Measurements from ENCODE around the gene RBM48. TPM values are rescaled to one million over a fixed set of nuclear protein-coding genes. Genes with fewer than 3 reads are reported as not detected.

RBM48 gene
- total and polyA plus RNA-seq, 9 of the 15 experiments (the other 6 are each of a cell fraction or from before 2014, with no cell fraction given): 9.9 to 35.1 (median 16.3) TPM

DNA sequence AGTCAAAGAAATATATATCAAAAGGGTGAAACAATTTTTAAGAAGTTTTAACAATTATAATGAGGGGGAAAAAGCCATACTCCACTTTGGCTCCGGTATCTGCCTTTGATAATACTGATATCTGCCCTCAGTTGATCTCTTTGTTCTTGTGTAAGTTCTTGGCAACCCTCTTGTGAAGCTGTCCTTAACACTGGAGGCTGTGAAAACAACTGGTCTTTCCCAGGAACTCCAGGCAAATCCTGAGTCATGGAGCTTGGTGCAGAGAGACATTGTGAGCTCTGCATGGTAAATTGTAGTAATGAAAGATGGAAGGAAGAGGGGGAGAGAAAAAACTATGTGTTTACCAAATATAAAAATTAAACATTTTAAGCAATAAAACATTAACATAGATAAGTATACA lies 39.0 kb upstream of the RBM48 start:
- FAIRE-seq: no peak
- H3K36me3 ChIP-seq (ENCODE audit: control insufficient read depth, insufficient read depth, low read length): peaks cover 49% of the 10 kb centered on the region; the same call in 2 of the 3 replicates
- in situ Hi-C loops (cut with MboI): no loop called here

More for the DNA sequence above, 39.0 kb upstream of the RBM48 start:
- Histone ChIP-seq H3K27ac (ENCODE audit: extremely low read depth, low read depth, low read length) (no peak overlapping the region), H3K4me3 (no peak overlapping the region), H3K9me3 (replicated peaks; ENCODE audit: control insufficient read depth, insufficient read depth, low read depth, low read length) (no peaks in the 10 kb centered on the region), H3K27me3 (ENCODE audit: control insufficient read depth in 2 of 2, insufficient read depth in 2 of 2, low read length in 2 of 2) (no peaks in the 10 kb centered on the region), H4K20me1 (replicated peaks; ENCODE audit: control insufficient read depth, insufficient read depth, low read length) (no peaks in the 10 kb centered on the region), H2AFZ (ENCODE audit: low read depth, low read length) (no peak overlapping the region), H3K4me1 (replicated peaks in 1 of 2; ENCODE audit: control insufficient read depth in 2 of 2, insufficient read depth in 2 of 2, low read length in 2 of 2) (no peaks in the 10 kb centered on the region; a peak in 1 of 5 replicates), H3K79me2 (ENCODE audit: control insufficient read depth, insufficient read depth, low read length) (no peaks in the 10 kb centered on the region), H3K9ac (ENCODE audit: insufficient read depth in 1 of 2, low read depth in 2 of 2, low read length in 2 of 2) (no peak overlapping the region), H3K9me1 (ENCODE audit: control insufficient read depth, insufficient read depth, low read length) (no peaks in the 10 kb centered on the region), H3K4me2 (ENCODE audit: insufficient read depth, low read length) (no peak overlapping the region)
- ChIA-PET POLR2A (interaction anchor here (1.4 kb wide), 1 partner anchor 41 kb away, joined by 3 read pairs; no protein-coding TSS in a partner anchor), CTCF (ENCODE audit: low intra/inter-chr PET ratio) (no interaction called here)
- intact Hi-C loops (cut with micrococcal nuclease): loop anchor here (5.0 to 10.0 kb wide), 2 partner anchors 53 to 75 kb away; no protein-coding TSS in a partner anchor
- ATAC-seq (no peak), DNase-seq (ENCODE audit: extremely low read depth in 1 of 4, low spot score in 3 of 4) (no peak)
- no TSS peak for BruUV-seq (replicated peaks)
- WGBS (ENCODE audit: insufficient coverage, low coverage, missing lambda C conversion rate): 84% methylated on average over 1 of the region's 1 CpG
- no peak for TF ChIP-seq KLF13 (tag; IDR thresholded peaks at IDR 0.05; ENCODE audit: borderline replicate concordance, low read depth)
- TF ChIP-seq ZNF212 (CRISPR knock-in tag; IDR thresholded peaks at IDR 0.05): no peak
- no peak for TF ChIP-seq ERF (CRISPR knock-in tag; IDR thresholded peaks at IDR 0.05)
- TF ChIP-seq YBX1 (IDR thresholded peaks at IDR 0.05): no peak
- no peak for TF ChIP-seq POLR2A (conservative IDR thresholded peaks at IDR 0.05)
- TF ChIP-seq KLF16 (IDR thresholded peaks at IDR 0.05): no peak
- TF ChIP-seq CEBPB (tag; IDR thresholded peaks at IDR 0.05): no peak
- TF ChIP-seq ZNF146 (CRISPR knock-in tag; IDR thresholded peaks at IDR 0.05; ENCODE audit: unreplicated experiment): no peak
- TF ChIP-seq NFE2 (IDR thresholded peaks at IDR 0.05; ENCODE audit: low read depth): no peak
- no peak for TF ChIP-seq RBM34 (IDR thresholded peaks at IDR 0.05; ENCODE audit: borderline replicate concordance, insufficient read depth, low read length)
- TF ChIP-seq, protein P1, sequence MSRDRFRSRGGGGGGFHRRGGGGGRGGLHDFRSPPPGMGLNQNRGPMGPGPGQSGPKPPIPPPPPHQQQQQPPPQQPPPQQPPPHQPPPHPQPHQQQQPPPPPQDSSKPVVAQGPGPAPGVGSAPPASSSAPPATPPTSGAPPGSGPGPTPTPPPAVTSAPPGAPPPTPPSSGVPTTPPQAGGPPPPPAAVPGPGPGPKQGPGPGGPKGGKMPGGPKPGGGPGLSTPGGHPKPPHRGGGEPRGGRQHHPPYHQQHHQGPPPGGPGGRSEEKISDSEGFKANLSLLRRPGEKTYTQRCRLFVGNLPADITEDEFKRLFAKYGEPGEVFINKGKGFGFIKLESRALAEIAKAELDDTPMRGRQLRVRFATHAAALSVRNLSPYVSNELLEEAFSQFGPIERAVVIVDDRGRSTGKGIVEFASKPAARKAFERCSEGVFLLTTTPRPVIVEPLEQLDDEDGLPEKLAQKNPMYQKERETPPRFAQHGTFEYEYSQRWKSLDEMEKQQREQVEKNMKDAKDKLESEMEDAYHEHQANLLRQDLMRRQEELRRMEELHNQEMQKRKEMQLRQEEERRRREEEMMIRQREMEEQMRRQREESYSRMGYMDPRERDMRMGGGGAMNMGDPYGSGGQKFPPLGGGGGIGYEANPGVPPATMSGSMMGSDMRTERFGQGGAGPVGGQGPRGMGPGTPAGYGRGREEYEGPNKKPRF (IDR thresholded peaks at IDR 0.05; ENCODE audit: low read depth, low read length): no peak
- no peak for TF ChIP-seq KDM2B (CRISPR knock-in tag; IDR thresholded peaks at IDR 0.05)
- TF ChIP-seq NCOA6 (IDR thresholded peaks at IDR 0.05): no peak
- TF ChIP-seq IFI16 (CRISPR knock-in tag; IDR thresholded peaks at IDR 0.05): no peak
